T-helper 2 cell treated with Interferon-gamma antibody and Interleukin-4, amounts not matched to agents 5 μg/mL and 100 μg/mL, for 36 hours (primary cell): ENCODE data around the gene AXL.

Experiments used
- DNase-seq: peaks from one replicate; pipeline ENCODE4 v3.0.0; 2021; ENCODE audit warnings: low spot score
- H3K27ac Mint-ChIP-seq: one replicate; pipeline ENCODE4 v1.8.0; 2021; ENCODE audit warnings: mild to moderate bottlenecking, mixed read lengths
- H3K27me3 Mint-ChIP-seq: one replicate; pipeline ENCODE4 v1.8.0; 2021; ENCODE audit warnings: low read depth, mixed read lengths
- H3K36me3 Mint-ChIP-seq: one replicate; pipeline ENCODE4 v1.8.0; 2021; ENCODE audit warnings: low read depth, mixed read lengths
- H3K4me1 Mint-ChIP-seq: one replicate; pipeline ENCODE4 v1.8.0; 2021; ENCODE audit warnings: low read depth, mixed read lengths
- H3K4me3 Mint-ChIP-seq: one replicate; pipeline ENCODE4 v1.8.0; 2022; ENCODE audit warnings: mild to moderate bottlenecking, moderate library complexity, mixed read lengths
- H3K9me3 Mint-ChIP-seq: one replicate; pipeline ENCODE4 v1.8.0; 2021; ENCODE audit warnings: mixed read lengths

Gene AXL

DNA sequence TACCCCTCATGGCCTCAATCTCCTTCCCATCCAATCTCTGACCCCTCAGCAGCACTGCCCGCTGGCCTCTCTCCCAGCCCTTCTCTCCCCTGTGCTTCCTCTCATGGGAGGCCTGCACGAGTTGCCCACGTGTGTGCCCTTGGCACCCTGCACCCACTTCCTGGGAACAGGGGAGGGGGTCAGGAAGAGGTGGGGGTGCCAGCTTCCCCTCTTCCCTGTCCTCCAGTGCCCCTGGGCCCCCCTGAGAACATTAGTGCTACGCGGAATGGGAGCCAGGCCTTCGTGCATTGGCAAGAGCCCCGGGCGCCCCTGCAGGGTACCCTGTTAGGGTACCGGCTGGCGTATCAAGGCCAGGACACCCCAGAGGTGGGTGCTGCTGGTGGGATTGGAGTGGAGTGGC, 19.2 kb downstream of the AXL start:
- DNase-seq = no peak
- Mint-ChIP-seq H3K9me3 (no peaks in the 10 kb centered on the region), H3K27me3 (no peaks in the 10 kb centered on the region), H3K4me3 (no peak overlapping the region), H3K4me1 (no peaks in the 10 kb centered on the region), H3K36me3 (no peaks in the 10 kb centered on the region), H3K27ac (no peak overlapping the region)

DNA sequence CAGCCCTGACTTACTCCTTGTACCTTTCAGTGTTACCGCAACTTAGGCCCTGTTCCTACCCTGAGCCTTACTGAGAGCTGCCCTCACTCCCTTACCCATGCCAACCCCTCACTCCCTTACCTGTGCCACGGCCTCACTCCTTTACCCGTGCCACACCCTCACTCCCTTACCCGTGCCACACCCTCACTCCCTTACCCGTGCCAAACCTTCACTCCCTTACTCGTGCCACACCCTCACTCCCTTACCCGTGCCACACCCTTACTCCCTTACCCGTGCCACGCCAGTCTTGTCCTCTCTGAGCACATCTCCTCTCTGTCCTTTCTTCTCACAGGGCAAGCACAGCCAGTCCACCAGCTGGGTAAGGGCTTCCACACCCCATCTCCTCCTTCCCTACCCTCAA, 20.3 kb downstream of the AXL start:
- Mint-ChIP-seq H3K27me3 (no peaks in the 10 kb centered on the region), H3K4me1 (no peaks in the 10 kb centered on the region), H3K27ac (no peak overlapping the region), H3K9me3 (no peaks in the 10 kb centered on the region), H3K36me3 (no peaks in the 10 kb centered on the region), H3K4me3 (no peak overlapping the region)
- no peak for DNase-seq

DNA sequence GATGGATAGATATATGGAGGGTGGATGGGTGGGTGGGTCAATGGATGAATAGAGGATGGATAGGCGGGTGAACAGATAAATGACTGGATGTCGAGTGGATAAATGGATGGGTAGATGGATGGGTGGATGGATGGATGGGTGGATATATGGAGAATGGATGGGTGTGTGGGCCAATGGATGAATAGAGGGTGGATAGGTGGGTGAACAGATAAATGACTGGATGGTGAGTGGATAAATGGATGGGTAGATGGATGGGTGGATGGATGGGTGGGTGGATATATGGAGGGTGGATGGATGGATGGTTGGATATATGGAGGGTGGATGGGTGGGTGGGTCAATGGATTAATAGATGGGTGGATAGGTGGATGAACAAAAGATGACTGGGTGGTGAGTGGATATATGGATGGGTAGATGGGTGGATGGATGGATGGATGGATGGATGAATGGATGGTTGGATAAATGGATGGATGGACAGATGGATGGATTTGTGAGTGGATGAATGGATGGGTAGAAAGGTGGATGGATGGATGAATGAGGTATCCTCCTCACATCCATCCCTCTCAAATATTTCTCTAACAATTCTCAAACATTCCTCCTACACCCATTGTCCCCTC, 21.0 kb downstream of the AXL start:
- no peaks in the 10 kb centered on the region for H3K4me1 Mint-ChIP-seq

DNA sequence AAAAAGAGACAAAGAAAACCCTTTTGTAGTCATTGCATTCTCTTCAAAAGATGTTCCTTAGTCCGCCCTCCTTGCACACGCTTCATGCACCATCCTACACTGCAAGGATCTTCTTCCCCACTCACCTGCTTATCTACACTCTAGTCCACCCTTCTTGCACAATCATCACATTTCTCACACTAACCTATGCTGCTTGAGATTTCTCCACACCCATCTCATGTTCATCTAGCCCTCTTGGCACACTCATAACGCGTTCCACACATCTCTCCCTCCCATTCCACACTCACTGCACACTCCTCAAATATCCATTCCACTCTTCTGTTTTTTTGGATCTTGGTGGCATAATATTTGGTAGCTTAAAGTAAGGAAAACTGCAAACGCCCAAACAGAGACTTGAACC, 22.8 kb downstream of the AXL start:
- no peaks in the 10 kb centered on the region for H3K9me3 Mint-ChIP-seq
- no peaks in the 10 kb centered on the region for H3K4me1 Mint-ChIP-seq
- no peaks in the 10 kb centered on the region for H3K27me3 Mint-ChIP-seq
- no peaks in the 10 kb centered on the region for H3K36me3 Mint-ChIP-seq
- H3K27ac Mint-ChIP-seq = no peak overlapping the region
- H3K4me3 Mint-ChIP-seq = no peak overlapping the region
- DNase-seq = no peak

More for the DNA sequence above, 21.0 kb downstream of the AXL start:
- Mint-ChIP-seq H3K27me3 (no peaks in the 10 kb centered on the region), H3K4me3 (no peak overlapping the region), H3K9me3 (no peaks in the 10 kb centered on the region), H3K27ac (no peak overlapping the region), H3K36me3 (no peaks in the 10 kb centered on the region)
- DNase-seq = no peak

DNA sequence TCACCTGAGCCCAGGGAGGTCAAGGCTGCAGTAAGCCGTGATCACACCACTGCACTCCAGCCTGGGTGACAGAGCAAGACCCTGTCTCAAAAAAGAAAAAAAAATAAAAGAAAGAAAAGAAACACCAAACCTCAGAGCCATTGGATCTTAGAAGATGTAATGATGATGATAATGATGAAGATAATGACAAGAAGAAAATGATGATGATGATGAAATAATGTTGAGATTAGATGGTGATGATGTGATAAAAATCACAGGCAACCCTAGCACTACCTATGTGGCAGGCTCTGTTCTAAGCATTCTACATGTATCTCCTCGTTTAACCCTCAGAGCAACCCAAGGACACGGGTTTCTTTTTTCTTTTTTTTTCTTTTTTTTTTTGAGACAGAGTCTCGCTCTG, 25.1 kb downstream of the AXL start:
- H3K9me3 Mint-ChIP-seq = no peaks in the 10 kb centered on the region
- H3K27ac Mint-ChIP-seq = no peak overlapping the region
- no peaks in the 10 kb centered on the region for H3K36me3 Mint-ChIP-seq
- no peak for DNase-seq
- H3K4me3 Mint-ChIP-seq = no peak overlapping the region
- H3K4me1 Mint-ChIP-seq = no peaks in the 10 kb centered on the region
- H3K27me3 Mint-ChIP-seq = no peaks in the 10 kb centered on the region

DNA sequence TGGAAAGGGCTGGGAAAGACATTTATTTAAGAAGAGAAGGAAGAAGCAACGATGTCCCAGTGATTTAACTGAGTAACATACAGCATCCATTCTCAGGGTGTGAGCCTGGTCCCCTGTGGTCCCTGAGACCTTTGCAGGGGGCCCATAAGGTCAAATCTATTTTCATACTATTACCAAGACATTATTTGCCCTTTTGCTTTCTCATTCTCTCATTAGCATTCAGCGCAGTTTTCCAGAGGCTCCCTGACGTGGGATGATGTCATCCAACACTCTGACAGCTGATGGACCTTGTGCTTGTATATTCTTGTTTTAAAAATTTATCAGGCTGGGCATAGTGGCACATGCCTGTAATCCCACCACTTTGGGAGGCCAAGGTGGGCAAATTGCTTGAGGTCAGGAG, 26.8 kb downstream of the AXL start:
- Mint-ChIP-seq H3K4me3 (no peak overlapping the region), H3K4me1 (no peaks in the 10 kb centered on the region), H3K36me3 (no peaks in the 10 kb centered on the region), H3K9me3 (no peaks in the 10 kb centered on the region), H3K27ac (no peak overlapping the region), H3K27me3 (no peaks in the 10 kb centered on the region)
- no peak for DNase-seq

DNA sequence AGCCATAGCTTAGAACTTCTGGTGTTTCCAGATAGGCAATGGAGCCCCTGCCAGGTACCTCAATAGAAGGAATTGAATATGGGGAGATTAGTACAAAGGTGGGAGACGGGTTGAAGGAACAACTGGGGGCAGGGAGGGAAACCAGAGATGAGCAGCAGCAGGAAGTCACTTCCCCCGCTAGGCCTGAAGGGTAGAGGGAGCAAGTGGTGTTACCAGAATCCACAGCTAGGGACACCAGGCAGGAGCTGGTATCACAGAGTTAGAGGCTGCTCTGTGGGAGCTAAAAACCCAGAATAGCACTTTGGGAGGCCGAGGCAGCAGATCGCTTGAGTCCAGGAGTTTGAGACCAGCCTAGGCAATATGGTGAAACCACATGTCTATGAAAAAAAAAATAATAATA, 29.9 kb downstream of the AXL start:
- Mint-ChIP-seq H3K4me3 (no peak overlapping the region), H3K36me3 (no peaks in the 10 kb centered on the region), H3K9me3 (no peaks in the 10 kb centered on the region), H3K27me3 (peaks cover 5% of the 10 kb centered on the region), H3K4me1 (no peaks in the 10 kb centered on the region), H3K27ac (no peak overlapping the region)
- DNase-seq = no peak

DNA sequence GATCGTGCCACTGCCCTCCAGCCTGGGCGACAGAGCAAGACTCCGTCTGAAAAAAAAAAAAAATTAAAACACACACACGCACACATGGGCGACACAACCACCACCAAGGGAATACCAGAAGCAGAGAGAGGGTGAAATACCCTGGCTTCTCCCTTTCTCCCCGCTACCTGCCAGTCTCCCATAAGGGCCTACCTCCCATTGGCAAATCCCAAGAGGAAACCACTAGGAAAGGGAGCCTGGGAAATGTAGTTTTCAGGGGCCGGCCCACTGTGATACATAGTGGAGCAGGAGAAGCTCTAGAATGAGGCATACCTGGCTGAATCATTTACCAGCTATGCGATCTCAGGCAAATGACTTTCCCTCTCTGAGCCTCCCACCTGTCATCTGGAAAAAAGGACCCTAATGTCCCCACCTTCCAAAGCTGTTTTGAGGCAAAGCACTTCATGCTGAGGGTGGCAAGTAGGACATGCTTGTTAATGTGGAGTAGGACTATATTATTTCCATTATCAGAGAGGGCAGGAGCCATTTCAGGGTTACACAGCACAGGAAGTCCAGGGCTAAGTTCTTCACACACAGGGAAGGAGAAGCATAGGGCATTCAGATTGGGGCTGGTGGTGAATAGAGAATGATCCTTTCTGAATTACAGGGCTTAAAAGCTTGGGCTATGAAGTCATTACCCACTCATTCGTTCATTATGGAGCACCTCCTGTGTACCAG, 30.8 kb downstream of the AXL start:
- H3K36me3 Mint-ChIP-seq = no peaks in the 10 kb centered on the region
- H3K27ac Mint-ChIP-seq = no peak overlapping the region
- H3K4me1 Mint-ChIP-seq = no peaks in the 10 kb centered on the region
- no peak overlapping the region for H3K4me3 Mint-ChIP-seq
- H3K9me3 Mint-ChIP-seq = no peaks in the 10 kb centered on the region
- H3K27me3 Mint-ChIP-seq = peaks cover 5% of the 10 kb centered on the region
- DNase-seq = no peak

DNA sequence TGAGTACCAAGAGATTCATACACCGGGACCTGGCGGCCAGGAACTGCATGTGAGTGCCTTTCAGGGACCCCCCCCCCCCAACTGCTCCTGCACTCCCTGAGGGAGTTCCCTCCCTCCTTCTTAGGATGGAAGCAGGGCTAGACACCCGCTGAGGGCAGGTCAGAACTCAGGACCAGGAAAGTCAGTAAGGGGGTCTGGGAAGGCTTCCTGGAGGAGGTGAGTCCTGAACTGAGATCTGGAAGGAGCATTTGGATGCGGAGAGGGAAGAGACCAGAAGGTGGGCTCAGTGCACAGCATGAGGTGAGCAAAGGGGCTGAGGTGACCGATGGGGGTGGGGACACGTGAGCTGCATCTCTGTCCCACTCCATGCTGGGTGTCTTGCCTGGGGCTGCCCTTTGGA, 34.6 kb downstream of the AXL start:
- Mint-ChIP-seq H3K4me3 (no peak overlapping the region), H3K9me3 (no peaks in the 10 kb centered on the region), H3K27me3 (peaks cover 10% of the 10 kb centered on the region), H3K27ac (no peak overlapping the region), H3K4me1 (no peaks in the 10 kb centered on the region), H3K36me3 (no peaks in the 10 kb centered on the region)
- no peak for DNase-seq

DNA sequence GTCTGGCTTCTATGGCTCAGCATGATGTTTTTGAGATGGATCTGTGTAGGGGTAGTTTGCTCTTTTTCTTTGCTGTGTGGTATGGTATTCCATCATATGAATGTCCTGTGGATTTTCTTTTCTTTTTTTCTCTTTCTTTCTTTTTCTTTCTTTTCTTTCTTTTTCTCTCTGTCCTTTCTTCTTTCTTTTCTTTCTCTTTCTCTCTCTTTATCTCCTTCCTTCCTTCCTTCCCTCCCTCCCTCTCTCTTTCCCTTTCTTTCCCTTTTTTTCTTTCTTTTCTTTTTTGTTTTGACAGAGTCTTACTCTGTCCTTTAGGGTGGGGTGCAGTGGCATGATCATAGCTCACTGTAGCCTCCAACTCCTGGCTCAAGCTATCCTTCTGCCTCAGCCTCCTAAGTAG, 36.1 kb downstream of the AXL start:
- Mint-ChIP-seq H3K27me3 (peaks cover 12% of the 10 kb centered on the region), H3K4me3 (no peak overlapping the region), H3K27ac (no peak overlapping the region), H3K9me3 (no peaks in the 10 kb centered on the region), H3K4me1 (no peaks in the 10 kb centered on the region), H3K36me3 (no peaks in the 10 kb centered on the region)
- DNase-seq = no peak

DNA sequence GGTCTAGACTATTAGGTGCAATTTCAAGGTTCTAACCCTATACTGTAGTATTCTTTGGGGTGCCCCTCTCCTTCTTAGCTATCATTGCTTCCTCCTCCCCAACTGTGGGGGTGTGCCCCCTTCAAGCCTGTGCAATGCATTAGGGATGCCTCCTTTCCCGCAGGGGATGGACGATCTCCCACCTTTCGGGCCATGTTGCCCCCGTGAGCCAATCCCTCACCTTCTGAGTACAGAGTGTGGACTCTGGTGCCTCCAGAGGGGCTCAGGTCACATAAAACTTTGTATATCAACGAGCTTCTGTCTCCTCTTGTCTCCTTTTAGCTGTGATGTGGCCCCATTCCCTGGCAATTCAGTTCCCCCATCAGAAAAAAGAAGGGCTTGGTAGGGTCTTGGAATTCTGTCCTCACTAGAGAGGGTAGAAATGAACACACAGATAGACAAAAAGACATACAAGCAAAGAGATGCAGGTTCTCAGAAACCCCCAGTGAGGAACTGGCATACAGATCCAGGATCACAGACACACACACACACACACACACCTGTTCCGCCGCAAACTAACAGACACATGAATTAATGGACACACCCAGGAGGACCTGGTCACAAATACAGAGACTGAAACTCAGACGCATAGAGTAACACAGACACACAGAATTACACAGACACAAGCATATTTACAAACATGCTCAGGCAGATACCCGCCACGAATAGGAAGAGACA, 42.6 kb downstream of the AXL start:
- Mint-ChIP-seq H3K27me3 (peaks cover 2% of the 10 kb centered on the region), H3K27ac (peak overlapping the region; percentile 100), H3K9me3 (no peaks in the 10 kb centered on the region), H3K4me1 (peaks cover 30% of the 10 kb centered on the region), H3K4me3 (peak overlapping the region; percentile 89), H3K36me3 (peaks cover 17% of the 10 kb centered on the region)
- no peak for DNase-seq

DNA sequence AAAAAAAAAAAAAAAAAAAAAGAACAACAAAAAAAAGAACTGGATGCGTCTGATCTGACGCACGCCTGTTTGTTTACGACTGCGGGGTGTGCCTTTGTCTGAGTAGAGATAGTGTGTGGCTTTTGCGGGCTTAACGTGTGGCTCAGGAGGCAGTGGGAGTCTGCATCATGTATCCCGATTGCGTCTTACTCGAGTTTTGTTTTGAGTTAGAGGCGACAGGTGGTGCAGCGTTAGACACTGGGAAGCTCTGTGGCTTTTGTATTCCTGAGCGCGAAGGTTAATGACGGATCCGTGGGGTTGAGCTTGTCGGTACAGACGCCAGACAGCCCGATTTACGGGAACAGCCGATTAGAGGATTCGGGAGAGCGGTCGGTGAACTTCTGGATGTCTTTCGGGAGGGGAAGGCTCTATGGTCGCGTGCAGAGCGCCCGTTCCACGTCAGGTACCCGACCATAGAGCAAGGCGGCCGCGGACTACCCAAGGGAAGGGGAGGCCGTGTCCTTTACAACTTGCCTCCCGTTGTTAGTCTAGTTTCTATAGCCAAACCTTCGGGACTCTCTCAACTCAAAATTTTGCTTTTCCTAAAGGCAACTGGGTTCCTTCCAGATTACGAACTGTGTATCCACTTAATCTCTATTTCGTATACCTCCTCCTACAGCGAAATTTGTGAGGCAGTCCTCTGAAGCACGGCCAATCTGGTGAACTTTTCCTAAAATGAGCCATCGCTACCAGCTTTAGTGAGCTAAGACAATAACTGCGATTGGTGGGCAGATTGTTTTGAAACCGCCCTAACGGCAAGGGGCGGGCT, 44.2 kb downstream of the AXL start:
- Mint-ChIP-seq H3K36me3 (peaks cover 31% of the 10 kb centered on the region), H3K4me1 (peaks cover 40% of the 10 kb centered on the region), H3K9me3 (no peaks in the 10 kb centered on the region), H3K4me3 (peak overlapping the region; percentile 89), H3K27me3 (peaks cover 2% of the 10 kb centered on the region), H3K27ac (peak overlapping the region; percentile 100)
- peak; percentile 90 for DNase-seq

DNA sequence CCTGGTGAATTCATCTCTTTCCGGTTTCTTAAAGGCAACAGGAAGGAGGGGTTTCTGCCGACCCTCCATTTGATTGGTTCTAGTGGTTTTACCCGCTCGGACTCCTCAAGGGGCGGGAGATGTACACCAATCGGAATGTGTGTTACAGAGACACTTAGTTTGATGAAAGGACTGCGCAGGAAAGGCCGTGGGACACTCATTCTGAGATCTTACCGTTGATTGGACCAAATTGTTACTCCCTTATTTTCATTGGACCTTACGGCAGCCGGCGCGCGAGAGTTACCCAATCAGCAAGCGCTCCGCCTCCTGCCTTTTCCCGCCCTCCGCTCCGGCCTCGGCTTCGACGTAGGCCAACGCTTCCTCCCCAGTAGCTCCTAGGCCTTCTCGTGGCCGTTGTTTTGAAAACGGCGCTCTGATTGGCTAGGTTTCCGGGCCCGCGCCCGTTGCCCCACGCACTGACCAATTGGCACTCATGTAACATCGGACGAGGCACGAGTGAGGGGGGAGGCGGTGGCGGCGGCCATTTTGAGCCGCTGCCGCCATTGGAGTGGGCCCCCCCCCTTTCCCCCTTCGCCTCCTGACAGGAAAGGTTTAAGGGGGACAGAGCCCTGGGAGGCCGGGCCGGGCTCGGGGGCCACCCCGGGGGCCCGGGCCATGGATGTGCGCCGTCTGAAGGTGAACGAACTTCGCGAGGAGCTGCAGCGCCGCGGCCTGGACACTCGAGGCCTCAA, 45.0 kb downstream of the AXL start, which contains the start of gene HNRNPUL1:
Gene HNRNPUL1 (plus strand): TSS at position 523 of the 731 bp plus-strand sequence. CDS start 132 bp downstream, at position 655.
- Mint-ChIP-seq H3K4me3 (peak within 1 kb of the TSS; percentile 89), H3K27ac (peak within 1 kb of the TSS; percentile 100), H3K4me1 (peaks cover 40% of the 10 kb centered on the region), H3K9me3 (no peaks in the 10 kb centered on the region), H3K27me3 (peaks cover 2% of the 10 kb centered on the region), H3K36me3 (peaks cover 35% of the 10 kb centered on the region)
- DNase-seq = peak; percentile 99
